22Rv1 (cell line): ENCODE results near the gene EFCAB8.

Experiments used
- CTCF ChIP-seq: fragments of 450-650 bp; IDR thresholded peaks from 2 replicates; pipeline ENCODE4 v1.5.1; 2017; ENCODE audit warnings: mild to moderate bottlenecking
- ZFX ChIP-seq: fragments of 450-650 bp; IDR thresholded peaks from 2 replicates; pipeline ENCODE4 v1.6.1; 2017; ENCODE audit warnings: antibody characterized with exemption, borderline replicate concordance

DNA sequence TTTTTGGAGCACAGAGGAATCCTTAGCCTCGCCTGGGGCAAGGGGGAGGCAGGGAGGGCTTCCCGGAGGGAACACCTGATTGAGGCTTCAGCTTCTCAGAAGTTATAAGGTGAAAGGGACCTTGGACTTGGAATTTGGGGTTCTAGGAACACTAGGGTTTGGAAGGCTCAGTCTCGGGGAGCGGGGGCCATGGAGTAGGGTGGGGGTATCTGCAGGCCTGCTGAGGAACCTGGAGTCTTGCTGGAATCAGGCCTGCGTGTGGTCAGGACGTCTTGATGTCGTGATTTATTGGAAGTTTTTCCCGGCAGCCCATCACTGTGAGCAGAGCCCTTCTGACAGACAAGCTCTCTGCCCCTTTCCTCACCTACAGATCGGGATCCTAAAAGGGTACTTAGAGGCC is 50.7 kb downstream of the EFCAB8 start:
- TF ChIP-seq ZFX, result no peak
- TF ChIP-seq CTCF, result no peak
